Esophagus muscularis mucosa (tissue), 4 donors: Measurements from ENCODE around the gene AP2B1.

Source experiments
- EP300 ChIP-seq: sonication (generic); formaldehyde crosslinking; IDR thresholded peaks from one replicate; pipeline ENCODE4 v1.6.1; 2017; ENCODE audit warnings: antibody characterized with exemption
- POLR2A ChIP-seq: fragments of 450-650 bp; IDR thresholded peaks from one replicate; pipeline ENCODE4 v1.6.1; 2017; ENCODE audit warnings: antibody characterized with exemption, moderate library complexity, mild to moderate bottlenecking, low read depth
- POLR2AphosphoS5 ChIP-seq, 2 donors: sonication (generic); formaldehyde crosslinking; IDR thresholded peaks; one replicate each; pipeline ENCODE4 v1.6.1; 2017; ENCODE audit warnings: antibody characterized with exemption in 2 of 2
- TF ChIP-seq, protein P1 (sequence below), 3 experiments: fragments of 200-600 bp in 2 of 3; fragments of 450-650 bp in 1 of 3; sonication (generic) in 2 of 3; IDR thresholded peaks; one replicate each; pipeline ENCODE4 v1.5.1; 2017 to 2019; ENCODE audit warnings: antibody characterized with exemption in 3 of 3, mild to moderate bottlenecking in 2 of 3, moderate library complexity in 1 of 3

DNA sequence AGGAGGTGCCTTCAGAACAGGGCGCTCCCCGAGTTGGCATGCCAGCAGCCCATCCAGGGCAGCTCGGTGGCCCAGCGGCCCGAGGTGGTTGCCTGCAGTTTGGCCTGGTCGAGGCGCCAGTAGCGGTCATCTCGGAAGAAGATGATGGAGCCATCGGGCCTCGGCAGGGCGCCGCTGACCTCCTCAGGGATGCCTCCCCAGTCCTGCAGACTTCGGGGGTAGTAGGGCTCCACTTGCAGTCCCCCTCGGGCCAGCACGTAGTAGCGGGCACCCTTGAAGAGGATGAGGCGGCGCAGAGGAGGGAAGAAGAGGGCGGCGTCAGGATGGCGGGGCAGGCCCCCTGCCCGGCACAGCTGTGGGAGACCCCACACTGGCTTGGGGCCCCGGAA, 179.4 kb downstream of the AP2B1 start:
- no peak for TF ChIP-seq EP300
- TF ChIP-seq POLR2AphosphoS5 (IDR thresholded peaks at IDR 0.05) = no peak
- TF ChIP-seq, protein P1, sequence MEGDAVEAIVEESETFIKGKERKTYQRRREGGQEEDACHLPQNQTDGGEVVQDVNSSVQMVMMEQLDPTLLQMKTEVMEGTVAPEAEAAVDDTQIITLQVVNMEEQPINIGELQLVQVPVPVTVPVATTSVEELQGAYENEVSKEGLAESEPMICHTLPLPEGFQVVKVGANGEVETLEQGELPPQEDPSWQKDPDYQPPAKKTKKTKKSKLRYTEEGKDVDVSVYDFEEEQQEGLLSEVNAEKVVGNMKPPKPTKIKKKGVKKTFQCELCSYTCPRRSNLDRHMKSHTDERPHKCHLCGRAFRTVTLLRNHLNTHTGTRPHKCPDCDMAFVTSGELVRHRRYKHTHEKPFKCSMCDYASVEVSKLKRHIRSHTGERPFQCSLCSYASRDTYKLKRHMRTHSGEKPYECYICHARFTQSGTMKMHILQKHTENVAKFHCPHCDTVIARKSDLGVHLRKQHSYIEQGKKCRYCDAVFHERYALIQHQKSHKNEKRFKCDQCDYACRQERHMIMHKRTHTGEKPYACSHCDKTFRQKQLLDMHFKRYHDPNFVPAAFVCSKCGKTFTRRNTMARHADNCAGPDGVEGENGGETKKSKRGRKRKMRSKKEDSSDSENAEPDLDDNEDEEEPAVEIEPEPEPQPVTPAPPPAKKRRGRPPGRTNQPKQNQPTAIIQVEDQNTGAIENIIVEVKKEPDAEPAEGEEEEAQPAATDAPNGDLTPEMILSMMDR (IDR thresholded peaks at IDR 0.05) = no peak
- TF ChIP-seq POLR2A = no peak
